Measurements from ENCODE around the gene HAUS5.
"Not testable (repeated sequence)": the region's sequence is repeated elsewhere in the genome, so short reads cannot be mapped to it uniquely, and the experiment has no call there.

The HAUS5 gene, protein sequence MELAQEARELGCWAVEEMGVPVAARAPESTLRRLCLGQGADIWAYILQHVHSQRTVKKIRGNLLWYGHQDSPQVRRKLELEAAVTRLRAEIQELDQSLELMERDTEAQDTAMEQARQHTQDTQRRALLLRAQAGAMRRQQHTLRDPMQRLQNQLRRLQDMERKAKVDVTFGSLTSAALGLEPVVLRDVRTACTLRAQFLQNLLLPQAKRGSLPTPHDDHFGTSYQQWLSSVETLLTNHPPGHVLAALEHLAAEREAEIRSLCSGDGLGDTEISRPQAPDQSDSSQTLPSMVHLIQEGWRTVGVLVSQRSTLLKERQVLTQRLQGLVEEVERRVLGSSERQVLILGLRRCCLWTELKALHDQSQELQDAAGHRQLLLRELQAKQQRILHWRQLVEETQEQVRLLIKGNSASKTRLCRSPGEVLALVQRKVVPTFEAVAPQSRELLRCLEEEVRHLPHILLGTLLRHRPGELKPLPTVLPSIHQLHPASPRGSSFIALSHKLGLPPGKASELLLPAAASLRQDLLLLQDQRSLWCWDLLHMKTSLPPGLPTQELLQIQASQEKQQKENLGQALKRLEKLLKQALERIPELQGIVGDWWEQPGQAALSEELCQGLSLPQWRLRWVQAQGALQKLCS

DNA sequence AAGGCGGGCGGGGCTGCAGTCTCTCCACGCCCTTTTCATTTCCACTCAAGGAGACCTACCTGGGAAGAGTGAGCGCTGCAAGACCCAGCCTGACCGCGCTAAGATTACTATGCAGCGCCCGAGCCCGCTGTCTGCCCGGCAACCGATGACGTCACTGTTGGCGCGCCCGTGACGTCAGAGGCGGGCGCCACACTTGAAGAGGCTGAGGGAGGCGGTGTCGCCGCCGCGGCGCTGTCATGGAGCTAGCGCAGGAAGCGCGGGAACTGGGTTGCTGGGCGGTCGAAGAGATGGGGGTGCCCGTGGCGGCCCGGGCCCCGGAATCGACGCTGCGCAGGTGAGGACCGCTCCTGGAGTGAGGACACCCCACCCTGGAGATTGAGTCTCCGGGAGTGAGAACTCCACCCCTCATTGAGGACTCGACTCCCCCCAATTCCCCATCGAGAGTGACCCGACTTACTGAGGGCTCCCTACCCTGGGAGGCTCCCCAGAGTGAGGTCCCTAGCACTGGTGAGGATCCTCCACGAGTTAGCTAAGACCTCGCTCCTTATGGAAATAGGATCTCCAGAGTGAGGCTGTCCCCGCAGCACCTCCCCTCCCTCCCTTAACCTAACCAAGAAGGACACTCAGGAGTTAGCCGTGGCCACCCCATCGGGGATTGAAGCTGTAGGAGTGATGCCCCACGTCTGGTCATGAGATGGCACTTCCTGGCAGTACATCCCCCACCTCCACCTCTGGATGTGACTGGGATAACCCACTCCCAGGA is at the start of gene HAUS5:
Gene HAUS5 (plus strand): TSS at position 177 of the 763 bp plus-strand sequence. CDS start 60 bp downstream, at position 237.
- DNase-seq: peak; percentile 82 to 93 (median 89)

DNA sequence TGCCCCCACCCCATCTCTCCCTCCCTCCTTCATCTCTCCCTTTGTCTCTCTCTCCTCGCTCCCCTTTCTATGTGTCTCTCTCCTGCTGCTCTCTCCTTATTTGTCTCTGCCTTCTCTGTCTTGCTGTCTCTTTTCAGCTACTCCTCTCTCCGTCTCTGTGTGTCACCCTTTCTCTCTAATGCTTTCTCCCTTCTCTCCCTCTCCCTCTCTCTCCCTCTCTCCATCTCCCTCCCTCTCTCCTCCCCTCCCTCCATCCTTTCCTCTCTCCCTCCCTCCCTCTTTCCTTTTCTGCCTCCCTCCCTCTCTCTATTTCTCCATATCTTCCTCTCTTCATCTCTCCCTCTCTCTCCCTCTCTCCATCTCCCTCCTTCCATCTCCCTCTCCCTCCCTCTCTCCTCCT is 49.8 kb upstream of the HAUS5 start:
- no peak for DNase-seq

DNA sequence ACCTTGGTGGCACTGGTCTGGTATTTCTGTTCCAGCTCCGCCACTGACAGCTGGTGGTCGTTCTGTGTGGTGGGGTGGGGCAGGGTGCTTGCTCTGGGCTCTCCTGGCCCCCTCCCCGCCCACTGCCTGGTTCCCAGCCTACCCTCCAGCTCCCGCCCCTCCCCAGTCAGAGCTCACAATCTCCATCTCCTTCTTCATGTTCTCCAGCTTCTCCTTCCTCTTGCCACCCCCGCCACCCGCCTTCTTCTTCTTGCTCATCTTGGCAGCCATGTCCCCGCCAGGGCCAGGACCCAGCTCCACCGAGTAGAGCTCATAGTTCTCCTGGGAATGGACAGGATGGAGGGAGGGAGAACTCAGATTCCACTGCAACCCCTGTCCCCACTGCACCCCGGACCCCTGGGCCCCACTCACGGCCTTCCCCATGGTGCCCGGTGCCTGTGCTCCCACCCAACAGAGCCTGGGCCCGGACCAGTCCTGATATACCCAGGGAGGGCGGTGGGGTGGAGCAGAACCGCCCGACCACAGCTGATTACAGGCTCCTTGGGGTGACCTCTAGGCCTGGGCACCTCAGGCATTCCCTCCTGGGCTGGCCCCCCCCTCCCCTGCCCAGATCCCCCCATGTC is 49.2 kb upstream of the HAUS5 start, which contains the start of gene ATP4A:
Gene ATP4A (minus strand): TSS at position 452 of the 623 bp plus-strand sequence. CDS start 29 bp downstream, at position 423.
- DNase-seq: no peak

DNA sequence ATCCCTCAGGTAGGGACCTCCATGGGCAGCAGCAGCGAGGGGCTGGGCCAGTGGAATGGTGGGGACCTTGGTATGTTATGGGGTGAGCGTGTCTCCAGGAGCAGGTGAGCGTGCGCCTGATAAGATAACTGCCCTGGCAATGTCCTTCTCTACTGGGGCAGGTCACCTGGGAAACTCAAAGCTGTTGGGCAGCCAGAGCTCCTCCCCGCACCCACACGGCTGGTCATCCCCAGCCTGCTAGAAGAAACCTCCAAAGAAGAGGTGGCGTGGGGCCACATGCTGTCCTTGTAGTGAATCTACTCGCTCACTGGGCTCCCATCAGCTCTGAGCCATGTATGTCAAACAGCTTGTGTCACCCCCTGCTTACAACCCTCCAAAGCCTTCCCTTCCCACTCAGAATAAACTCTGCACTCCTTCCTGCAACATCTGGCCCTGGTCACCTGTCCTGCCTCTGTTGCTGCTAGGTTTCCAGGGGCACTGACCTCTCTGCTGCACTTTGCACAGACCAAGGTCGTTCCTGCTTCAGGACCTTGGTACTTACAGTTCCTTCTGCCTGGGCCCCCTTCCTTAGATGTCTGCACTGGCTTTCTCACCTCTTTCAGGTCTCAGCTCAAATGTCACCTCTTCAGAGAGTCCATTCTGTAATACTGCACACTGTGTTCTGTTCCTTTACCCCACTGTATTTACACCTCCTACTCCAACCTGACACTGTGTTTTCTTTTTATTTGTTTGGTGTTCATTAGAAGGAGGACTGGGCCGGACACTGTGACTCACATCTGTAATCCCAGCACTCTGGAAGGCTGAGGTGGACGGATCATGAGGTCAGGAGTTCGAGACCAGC is 47.3 kb upstream of the HAUS5 start:
- DNase-seq: no peak

DNA sequence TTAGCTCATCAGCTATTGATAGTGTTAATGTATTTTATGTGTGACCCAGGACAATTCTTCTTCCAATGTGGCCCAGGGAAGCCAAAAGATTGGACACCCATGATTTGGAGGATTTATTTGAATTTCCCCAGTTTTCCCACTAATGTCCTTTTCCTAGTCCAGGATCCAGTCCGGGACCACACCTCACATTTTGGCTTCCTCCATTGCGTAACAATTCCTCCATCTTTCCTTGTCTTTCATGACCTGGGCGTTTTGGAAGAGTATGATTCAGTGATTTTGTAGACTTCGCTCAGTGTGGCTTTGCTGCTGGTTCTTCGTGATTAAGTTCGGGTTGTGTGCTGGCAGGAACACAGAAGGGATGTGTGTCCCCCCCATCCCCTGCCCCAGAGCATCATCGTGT is 45.8 kb upstream of the HAUS5 start:
- no peak for DNase-seq

DNA sequence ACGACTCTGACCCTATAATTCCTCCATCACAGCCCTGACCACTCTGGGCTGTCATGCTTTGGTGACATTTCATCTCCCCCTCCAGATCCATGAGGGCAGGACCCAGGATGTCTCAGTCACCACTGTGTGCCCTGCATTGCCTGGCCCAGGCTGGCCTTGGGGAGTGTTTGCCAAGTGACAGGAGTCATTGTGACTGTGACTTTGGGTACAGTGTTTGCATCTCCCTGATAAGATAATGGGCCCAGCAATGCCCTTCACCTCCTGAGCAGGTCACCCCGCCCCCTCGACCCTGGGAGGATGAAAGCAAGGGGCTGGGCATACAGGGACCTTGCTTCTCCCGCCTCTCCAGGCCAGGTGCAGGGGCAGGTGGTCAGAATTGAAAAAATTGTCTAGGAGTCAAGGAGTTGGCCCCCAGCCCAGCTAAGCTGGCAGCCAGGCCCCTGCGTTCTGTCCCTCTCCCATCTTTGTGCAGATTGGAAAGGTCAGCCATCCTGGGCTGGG is 43.2 kb upstream of the HAUS5 start:
- DNase-seq: no peak

DNA sequence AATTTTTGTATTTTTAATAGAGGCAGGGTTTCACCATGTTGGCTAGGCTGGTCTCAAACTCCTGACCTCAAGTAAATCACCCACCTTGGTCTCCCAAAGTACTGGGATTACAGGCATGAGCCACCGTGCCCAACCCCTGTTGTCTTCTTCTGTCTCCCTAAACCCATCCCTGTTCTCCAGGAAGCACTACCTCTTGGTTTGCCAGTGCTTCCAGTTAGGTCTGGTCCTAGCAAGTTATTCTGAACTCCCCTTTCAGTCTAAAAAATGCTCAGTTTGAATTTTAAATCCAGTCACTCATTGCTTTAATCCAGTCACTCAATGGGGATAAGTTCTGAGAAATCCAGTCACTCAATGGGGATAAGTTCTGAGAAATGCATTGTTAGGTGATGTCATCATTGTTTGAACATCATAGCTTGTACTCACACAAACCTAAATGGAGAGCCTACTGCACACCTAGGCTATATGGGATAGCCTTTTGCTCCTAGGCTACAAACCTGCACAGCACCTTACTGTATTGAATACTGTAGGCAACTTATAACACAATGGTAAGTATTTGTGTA is 41.0 kb upstream of the HAUS5 start:
- no peak for DNase-seq

DNA sequence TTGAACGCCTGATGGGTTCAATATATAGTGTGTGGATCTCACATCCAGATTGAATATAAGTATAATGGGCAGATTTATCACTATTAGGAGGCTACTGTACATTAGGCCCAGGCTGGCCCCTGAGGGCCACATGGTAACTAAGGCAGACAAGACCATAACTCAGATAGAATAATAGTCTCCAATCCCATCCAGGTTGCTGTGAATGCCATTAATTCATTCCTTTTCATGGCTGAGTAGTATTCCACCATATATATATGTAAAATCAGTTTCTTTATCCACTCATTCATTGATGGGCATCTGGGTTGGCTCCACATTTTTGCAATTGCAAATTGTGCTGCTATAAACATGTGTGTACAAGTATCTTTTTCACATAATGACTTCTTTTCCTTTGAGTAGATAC is 34.6 kb upstream of the HAUS5 start:
- DNase-seq: no peak

DNA sequence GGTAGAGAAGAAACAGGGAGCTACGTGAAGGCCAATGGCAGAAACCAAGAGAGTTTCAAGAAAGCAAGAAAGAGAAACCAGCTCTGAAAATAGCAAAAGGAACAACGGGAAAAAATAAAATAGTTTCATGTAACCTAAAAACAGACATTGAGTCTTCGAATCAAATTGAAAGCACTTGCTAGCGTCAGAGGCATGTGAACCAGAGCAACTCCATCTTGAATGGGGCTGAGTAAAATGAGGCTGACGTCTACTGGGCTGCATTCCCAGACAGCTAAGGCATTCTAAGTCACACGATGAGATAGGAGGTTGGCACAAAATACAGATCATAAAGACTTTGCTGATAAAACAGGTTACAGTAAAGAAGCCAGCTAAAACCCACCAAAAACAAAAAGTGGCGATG is 33.8 kb upstream of the HAUS5 start:
- DNase-seq: no peak

DNA sequence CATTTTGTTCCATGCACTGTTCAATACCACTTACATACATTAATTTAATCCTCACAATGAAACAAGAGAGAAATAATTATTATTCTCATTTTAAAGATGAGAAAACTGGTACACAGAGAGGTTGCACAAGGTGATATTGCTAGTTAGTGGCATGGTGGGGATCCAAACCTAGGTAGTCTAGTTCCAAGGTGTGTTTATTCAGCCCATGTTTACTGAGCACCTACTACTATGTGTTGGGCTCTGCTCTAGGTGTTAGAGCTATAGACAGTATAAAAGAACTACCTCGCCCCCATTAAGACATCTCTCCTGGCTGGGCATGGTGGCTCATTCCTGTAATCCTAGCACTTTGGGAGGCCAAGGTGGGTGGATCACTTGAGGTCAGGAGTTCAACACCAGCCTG is 29.8 kb upstream of the HAUS5 start:
- DNase-seq: no peak

DNA sequence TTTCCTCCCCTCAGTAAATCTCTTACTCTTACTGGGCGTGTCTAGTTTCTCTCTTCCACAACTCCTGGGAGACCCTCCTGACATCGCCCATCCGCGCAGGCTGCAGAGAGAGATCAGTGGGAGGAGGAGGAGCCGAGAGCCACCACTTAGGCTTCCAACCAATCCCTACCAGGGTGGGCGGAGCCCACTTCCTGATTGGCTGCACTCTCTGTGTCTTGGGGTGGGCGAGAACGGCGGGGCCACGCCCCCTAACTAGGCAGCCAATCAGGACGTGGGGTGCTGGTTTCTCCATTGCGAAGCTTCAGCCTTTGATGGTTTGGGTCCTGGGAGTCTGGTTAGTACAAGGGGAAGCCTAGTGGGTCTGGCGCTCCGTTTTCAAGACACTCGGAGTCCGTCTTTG is 26.7 kb upstream of the HAUS5 start, which contains the start of gene PMIS2:
Gene PMIS2 (plus strand): TSS at position 326 of the 400 bp plus-strand sequence. CDS start 87 bp downstream, outside the sequence.
- no peak for DNase-seq

DNA sequence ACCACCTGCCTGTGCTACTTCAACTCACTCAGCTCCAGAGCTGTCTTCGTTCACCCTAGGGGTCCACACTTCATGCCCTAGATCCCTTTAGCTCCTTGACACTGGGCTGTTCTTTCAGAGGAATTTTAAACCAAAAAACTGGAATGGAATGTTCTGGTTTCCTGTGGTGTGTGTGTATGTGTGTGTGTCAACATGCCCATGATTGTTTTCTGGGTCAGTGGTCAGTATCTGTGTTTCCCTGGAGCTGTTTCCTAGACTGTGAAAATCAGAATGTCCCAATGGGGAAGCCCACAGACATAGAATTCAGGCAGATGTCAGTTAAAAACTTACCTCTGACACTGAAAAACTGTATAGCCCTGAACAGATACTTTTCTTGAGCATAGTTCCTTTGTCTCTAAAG is 25.2 kb upstream of the HAUS5 start:
- no peak for DNase-seq

DNA sequence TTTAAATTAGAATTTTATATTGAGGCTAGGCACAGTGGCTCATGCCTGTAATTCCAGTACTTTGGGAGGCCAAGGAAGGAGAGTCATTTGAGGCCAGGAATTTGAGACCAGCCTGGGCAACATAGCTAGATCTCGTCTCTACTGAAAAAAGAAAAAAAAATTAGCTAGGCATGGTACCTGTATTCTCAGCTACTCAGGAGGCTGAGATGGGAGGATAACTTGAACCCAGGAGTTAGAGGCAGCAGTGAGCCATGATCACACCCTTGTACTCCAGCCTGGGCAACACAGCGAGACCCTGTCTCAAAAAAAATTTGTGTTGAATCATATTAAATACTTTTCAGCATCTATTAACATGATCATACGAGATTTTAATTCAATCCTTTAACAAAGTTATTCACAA is 21.7 kb upstream of the HAUS5 start:
- no peak for DNase-seq

DNA sequence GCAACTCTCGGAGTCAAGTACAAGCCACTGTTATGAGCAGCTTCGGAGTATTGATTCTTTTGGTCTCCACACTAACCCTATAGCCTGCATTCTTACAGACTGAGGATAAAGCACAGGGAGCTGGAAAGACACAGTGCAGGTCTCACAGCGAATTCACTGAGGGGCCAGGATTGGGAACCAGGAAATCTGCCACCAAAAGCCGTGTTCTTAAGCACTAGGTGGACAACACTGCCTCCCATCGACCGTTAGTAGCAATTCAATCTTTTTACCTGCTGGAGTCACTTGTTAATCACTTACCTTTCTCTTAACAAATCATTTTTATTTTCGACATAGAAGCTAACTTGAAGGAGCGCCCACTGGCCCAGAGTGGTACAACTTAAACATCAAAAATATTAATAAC is 20.3 kb upstream of the HAUS5 start:
- no peak for DNase-seq

DNA sequence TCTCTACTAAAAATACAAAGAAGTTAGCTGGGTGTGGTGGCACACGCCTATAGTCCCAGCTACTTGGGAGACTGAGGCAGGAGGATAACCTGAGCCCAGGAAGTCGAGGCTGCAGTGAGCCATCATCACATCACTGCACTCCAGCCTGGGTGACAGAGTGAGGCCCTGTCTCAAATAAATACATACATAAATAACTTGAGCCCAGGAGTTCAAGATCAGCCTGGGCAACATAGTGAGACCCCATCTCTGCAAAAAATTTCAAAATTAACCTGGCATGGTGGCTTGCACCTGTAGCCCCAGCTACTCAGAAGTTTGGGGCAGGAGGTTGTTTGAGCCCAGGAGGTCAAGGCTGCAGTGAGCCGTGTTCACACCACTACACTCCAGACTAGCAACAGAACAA is 17.5 kb upstream of the HAUS5 start:
- not testable (repeated sequence) for DNase-seq

DNA sequence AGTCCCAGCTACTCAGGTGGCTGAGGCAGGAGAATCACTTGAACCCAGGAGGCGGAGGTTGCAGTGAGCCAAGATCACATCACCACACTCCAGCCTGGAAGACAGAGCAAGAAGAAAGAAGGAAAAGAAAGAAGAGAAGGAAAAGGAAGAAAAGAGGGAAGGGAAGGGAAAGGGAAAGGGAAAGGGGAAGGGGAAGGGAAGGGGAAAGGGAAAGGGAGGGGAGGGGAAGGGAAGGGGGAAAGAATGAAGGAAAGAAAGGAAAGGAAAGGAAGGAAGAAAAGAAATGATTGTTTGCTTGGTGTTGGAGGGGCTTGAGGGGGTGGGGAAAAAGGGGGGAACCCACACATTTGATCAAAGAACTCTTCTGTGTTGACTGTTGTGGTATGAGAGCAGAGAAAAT is 16.6 kb upstream of the HAUS5 start:
- DNase-seq: no peak

DNA sequence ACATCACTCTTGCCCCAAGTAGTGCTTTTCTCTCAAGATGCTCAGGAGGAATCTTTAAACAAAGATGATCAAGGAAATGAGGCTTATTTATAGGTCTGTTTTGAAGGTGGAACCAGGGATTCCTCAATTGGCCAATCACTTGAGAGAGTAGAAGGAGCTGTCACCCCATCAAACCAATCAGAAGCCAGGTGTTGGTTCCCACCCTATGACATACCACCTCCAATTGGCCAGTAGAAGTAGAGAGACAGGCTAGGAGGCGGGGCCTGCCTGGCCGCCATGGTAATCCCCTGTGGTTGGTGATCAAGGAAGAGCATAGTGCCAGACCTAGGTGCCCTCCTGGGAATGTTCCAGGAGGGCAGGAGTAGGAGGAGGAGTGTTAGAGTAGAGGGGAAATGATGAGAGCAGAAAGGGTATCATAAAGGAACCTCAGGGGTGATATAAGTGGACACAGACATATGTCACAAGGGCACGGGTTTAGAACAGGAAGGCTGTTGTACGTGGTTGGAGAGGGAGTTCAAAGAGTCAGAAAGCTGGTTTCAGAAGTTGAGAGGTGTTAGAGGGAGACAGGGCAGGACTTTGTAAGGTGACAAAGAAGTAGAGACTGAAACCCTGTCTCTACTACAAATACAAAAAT is 16.1 kb upstream of the HAUS5 start:
- no peak for DNase-seq

DNA sequence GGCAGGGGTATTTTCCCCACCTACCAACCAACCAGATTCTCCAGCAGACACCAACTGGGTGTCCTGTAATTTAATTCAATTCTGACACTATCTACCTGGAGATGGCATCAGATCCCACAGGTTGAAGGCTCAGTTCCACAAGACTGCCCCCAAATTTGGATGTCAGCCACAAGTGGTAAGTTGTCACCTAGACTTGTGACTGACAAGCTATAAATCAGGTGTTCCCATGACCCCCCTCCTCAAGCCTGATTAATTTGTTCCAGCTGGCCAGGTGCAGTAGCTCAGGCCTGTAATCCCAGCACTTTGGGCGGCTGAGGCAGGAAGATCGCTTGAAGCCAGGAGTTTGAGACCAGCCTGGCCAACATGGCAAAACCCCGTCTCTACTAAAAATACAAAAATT is 10.6 kb upstream of the HAUS5 start:
- no peak for DNase-seq

DNA sequence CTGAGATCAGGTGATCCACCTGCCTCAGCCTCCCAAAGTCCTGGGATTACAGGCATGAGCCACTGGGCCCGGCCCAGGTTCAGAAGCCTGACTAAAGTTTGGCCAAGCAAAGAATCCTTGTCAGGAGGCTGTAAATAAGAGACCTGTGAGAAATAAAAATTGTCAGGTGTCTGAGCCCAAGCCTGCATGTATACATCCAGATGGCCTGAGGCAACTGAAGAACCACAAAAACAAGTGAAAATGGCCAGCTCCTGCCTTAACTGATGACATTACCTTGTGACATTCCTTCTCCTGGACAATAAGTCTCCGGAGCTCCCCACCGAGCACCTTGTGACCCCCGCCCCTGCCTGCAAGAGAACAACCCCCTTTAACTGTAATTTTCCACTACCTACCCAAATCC is 8.1 kb upstream of the HAUS5 start:
- not testable (repeated sequence) for DNase-seq

DNA sequence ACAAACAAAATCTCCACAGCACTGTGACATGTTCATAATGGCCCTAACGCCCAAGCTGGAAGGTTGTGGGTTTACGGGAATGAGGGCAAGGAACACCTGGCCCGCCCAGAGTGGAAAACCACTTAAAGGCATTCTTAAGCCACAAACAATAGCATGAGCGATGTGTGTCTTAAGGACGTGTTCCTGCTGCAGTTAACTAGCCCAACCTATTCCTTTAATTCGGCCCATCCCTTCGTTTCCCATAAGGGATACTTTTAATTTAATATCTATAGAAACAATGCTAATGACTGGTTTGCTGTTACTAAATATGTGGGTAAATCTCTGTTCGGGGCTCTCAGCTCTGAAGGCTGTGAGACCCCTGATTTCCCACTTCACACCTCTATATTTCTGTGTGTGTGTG is 5.4 kb upstream of the HAUS5 start:
- not testable (repeated sequence) for DNase-seq

DNA sequence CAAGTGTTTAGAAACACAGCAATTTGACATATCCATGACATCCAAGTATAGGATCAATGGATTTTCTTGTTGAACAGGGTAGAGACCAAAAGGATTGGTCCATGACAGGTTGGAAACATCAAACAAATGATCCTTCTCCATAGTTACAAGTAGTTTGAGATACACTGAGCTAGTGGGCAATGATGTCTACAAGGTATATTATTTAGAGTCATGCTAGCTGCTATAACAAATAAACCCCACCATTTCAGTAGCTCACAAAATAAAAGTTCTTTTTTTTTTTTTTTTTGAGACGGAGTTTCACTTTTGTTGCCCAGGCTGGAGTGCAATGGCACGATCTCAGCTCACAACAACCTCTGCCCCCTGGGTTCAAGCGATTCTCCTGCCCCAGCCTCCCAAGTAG is 4.9 kb upstream of the HAUS5 start:
- DNase-seq: no peak

All from activated CD4-positive, CD25-positive, alpha-beta regulatory T cell (primary cell).